Left ventricle myocardium inferior (tissue), 1 donor: ENCODE data around the gene NUDT1. TPM values are rescaled to one million over a fixed set of nuclear protein-coding genes. Genes with fewer than 3 reads are reported as not detected.

Experiments
- DNase-seq: peaks from one replicate; pipeline ENCODE4 v3.0.0-alpha.2; 2020
- H3K27ac ChIP-seq: fragments of 200-600 bp; replicated peaks from 2 replicates; pipeline ENCODE4 v1.8.0; 2021
- H3K27me3 ChIP-seq: fragments of 200-600 bp; 2 replicates; pipeline ENCODE4 v1.8.0; 2021; ENCODE audit warnings: low read depth
- H3K36me3 ChIP-seq: fragments of 200-600 bp; 2 replicates; pipeline ENCODE4 v1.8.0; 2021
- H3K4me1 ChIP-seq: fragments of 200-600 bp; 2 replicates; pipeline ENCODE4 v1.8.0; 2021
- H3K4me3 ChIP-seq: fragments of 200-600 bp; 2 replicates; pipeline ENCODE4 v1.8.0; 2021; ENCODE audit warnings: mild to moderate bottlenecking, moderate library complexity
- H3K9me3 ChIP-seq: fragments of 200-600 bp; replicated peaks from 2 replicates; pipeline ENCODE4 v1.8.0; 2021
- intact Hi-C: fragments of 100-400 bp; cut with micrococcal nuclease; formaldehyde crosslinking; loops from one replicate; pipeline ENCODE4 v1.11.0; 2022
- total RNA-seq: library from RNA; stranded (reverse); fragmentation: NEBNext Ultra II Directional; extraction: Animal tissue kit (Norgen Biotek cat#: 25700); gene quantifications from one replicate; pipeline ENCODE4 v1.2.1, GENCODE V29; 2021
- TF ChIP-seq, protein P1 (sequence below): fragments of 200-600 bp; IDR thresholded peaks from 2 replicates; pipeline ENCODE4 v1.8.0; 2021; ENCODE audit warnings: antibody characterized with exemption, mild to moderate bottlenecking, borderline replicate concordance
- donor health status: DM: no; HTN: yes; CAD: no; lungs with severe emphysema.

NUDT1 gene
- total RNA-seq, 1 donor from 2014 or later, result 12.5 TPM

DNA sequence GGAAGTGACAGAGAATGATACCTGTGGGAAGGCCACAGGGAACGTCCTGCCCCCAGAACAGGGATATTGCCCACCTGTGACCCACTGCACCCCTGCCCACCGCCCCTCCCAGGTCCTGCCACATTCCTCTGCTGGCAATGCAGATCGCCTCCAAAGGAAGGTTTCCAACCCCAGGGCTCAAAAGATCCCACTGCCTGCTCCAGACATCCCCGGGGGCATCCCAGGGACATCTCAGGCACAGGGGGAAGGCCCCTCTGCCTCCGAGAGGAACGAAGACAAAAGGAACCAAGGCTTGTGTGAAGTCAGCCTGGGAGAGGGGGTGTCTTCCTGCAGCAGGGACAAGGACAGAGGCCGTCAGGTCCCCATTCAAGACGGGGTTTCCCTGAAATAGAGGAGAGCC lies 28.5 kb downstream of the NUDT1 start:
- H3K36me3 ChIP-seq, result peaks cover 35% of the 10 kb centered on the region
- H3K4me1 ChIP-seq, result peaks cover 18% of the 10 kb centered on the region

DNA sequence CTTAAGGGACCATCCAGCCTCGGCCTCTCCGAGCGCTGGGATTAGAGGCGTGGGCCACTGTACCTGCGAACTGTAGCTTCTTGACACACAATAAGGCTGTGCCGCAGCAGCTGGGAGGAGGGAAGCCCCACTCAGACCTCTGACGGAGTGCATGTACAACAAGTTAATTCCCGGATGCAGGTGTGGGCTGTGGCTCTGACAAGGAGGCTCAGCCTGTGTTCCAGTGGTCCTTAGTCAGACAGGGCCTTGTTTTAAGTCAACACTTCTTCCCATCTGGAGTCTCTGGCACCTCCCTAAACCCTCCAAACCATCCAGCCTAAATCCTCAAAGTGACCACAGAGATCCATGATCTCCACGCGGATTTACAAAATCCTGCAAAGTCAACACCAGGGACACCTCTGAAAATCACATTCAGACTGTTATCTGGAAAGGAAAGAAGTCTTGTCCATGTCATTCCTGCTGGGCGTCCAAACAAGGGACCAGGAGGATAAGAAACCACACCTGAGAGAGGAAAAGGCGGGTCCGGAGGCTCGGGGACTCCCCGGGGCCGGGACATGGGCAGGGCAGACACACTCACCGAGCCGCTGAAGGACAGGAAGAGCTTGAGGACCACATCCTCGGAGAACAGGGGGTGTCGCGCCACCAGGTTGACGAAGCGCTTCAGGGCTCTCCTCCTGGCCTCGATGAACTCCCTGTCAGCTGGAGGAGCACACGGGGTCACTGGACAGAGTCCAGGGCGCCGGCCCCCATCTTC lies 29.4 kb downstream of the NUDT1 start:
- TF ChIP-seq, protein P1, sequence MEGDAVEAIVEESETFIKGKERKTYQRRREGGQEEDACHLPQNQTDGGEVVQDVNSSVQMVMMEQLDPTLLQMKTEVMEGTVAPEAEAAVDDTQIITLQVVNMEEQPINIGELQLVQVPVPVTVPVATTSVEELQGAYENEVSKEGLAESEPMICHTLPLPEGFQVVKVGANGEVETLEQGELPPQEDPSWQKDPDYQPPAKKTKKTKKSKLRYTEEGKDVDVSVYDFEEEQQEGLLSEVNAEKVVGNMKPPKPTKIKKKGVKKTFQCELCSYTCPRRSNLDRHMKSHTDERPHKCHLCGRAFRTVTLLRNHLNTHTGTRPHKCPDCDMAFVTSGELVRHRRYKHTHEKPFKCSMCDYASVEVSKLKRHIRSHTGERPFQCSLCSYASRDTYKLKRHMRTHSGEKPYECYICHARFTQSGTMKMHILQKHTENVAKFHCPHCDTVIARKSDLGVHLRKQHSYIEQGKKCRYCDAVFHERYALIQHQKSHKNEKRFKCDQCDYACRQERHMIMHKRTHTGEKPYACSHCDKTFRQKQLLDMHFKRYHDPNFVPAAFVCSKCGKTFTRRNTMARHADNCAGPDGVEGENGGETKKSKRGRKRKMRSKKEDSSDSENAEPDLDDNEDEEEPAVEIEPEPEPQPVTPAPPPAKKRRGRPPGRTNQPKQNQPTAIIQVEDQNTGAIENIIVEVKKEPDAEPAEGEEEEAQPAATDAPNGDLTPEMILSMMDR, result no peak
- intact Hi-C loops, result no loop called here
- peaks cover 31% of the 10 kb centered on the region for H3K36me3 ChIP-seq

More for the DNA sequence above, 28.5 kb downstream of the NUDT1 start:
- Histone ChIP-seq H3K9me3 (no peaks in the 10 kb centered on the region), H3K4me3 (no peak overlapping the region), H3K27ac (no peak overlapping the region), H3K27me3 (no peaks in the 10 kb centered on the region)
- intact Hi-C loops, result no loop called here
- TF ChIP-seq, protein P1, result no peak
- no peak for DNase-seq

DNA sequence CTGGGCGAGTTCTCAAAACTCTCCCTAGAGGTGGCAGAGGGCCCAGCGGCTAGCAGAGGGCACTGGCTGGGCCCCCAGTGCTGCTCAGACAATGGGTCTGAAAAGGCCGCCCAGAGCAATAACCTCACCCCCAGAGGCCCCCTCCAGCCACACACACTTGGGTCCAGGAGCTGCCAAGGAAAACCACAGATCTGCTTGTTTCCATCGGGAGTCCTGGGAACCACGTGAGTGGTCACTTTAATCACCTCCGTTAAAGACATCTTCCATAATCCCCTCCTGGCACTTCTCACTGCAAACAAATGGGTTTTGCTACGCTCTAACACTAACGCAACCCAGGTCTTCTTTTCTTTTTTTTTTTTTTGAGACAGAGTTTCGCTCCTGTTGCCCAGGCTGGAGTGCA lies 30.0 kb downstream of the NUDT1 start:
- no peak for DNase-seq
- TF ChIP-seq, protein P1, result no peak
- intact Hi-C loops, result no loop called here
- Histone ChIP-seq H3K9me3 (no peaks in the 10 kb centered on the region), H3K27ac (no peak overlapping the region), H3K4me3 (no peak overlapping the region), H3K4me1 (peaks cover 18% of the 10 kb centered on the region), H3K27me3 (no peaks in the 10 kb centered on the region), H3K36me3 (peaks cover 34% of the 10 kb centered on the region)

More for the DNA sequence above, 29.4 kb downstream of the NUDT1 start:
- Histone ChIP-seq H3K4me1 (peaks cover 18% of the 10 kb centered on the region), H3K4me3 (no peak overlapping the region), H3K27me3 (no peaks in the 10 kb centered on the region), H3K9me3 (no peaks in the 10 kb centered on the region), H3K27ac (no peak overlapping the region)
- DNase-seq, result no peak

DNA sequence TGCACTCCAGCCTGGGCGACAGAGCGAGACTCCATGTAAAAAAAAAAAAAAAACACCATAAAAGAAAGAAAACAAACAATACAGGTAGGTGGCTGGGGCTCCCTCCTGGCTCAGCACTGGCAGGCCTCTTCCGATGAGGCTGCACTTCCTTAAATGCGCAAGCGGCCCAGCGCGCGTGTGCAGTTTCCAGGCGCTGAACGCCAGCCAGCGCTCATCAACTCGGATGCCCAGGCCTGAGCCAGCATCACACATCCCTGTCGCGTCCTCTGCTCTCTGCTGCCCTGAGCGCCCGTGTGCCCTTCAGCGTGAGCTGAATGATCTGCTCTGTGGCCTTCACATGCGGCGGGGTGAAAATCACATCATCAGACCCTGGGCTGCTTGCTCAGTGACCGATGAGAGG lies 31.8 kb downstream of the NUDT1 start:
- Histone ChIP-seq H3K36me3 (peaks cover 41% of the 10 kb centered on the region), H3K27me3 (no peaks in the 10 kb centered on the region), H3K4me3 (no peak overlapping the region), H3K9me3 (no peaks in the 10 kb centered on the region), H3K27ac (no peak overlapping the region), H3K4me1 (peaks cover 18% of the 10 kb centered on the region)
- intact Hi-C loops, result no loop called here
- TF ChIP-seq, protein P1, result no peak
- DNase-seq, result no peak

DNA sequence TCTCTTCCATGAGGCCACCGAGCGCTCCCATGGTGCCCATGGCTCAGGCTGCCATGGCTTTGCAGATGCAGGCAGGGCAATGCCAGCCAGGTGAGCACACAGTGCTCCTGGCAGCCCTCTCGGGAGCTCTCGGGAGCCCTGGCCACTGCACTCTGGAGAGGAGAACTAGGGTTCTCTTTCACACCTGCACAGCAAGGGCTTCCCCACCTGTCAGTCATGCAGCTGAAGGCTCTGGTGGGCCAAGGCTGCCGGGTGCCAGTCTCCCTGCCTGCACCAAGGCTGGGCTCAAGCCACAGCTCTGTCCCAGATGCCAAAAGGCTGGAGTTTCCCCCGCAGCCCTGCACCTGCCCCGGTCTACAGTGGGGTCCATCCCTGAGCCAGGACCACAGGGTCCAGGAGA lies 32.6 kb downstream of the NUDT1 start:
- TF ChIP-seq, protein P1, result no peak
- no peaks in the 10 kb centered on the region for H3K9me3 ChIP-seq
- H3K36me3 ChIP-seq, result peaks cover 41% of the 10 kb centered on the region
- H3K4me3 ChIP-seq, result no peak overlapping the region
- intact Hi-C loops, result no loop called here
- no peaks in the 10 kb centered on the region for H3K27me3 ChIP-seq
- no peak overlapping the region for H3K27ac ChIP-seq
- DNase-seq, result no peak
- H3K4me1 ChIP-seq, result peaks cover 15% of the 10 kb centered on the region
